Endothelial cell of umbilical vein (primary cell): ENCODE measurements around the gene ANGEL1. TPM values are rescaled to one million over a fixed set of nuclear protein-coding genes. Genes with fewer than 3 reads are reported as not detected.

Experiments used
- BruUV-seq: library from RNA; stranded (reverse); fragments of 400-500 nt; replicated peaks from 2 replicates; lab custom pipeline; 2021; lab: Mats Ljungman, UMichigan
- CTCF ChIA-PET: fragments of 300-600, 350-600 bp; sonication (Branson Sonifier 250); formaldehyde crosslinking; loops from one replicate; lab custom pipeline; 2021; ENCODE audit warnings: antibody characterized with exemption, inconsistent platforms; lab: Charles Lee
- POLR2A ChIA-PET: fragments of 300-600, 350-600 bp; sonication (Branson Sonifier 250); formaldehyde crosslinking; loops from one replicate; lab custom pipeline; 2021; ENCODE audit warnings: antibody characterized with exemption, inconsistent platforms; lab: Charles Lee
- DNase-seq: peaks from one replicate; pipeline ENCODE4 v3.0.0-alpha.2; 2011; ENCODE audit warnings: low read depth, low spot score
- FAIRE-seq: peaks from 2 replicates; lab custom pipeline; 2011; peaks lifted over from hg19 to GRCh38; lab: Jason Lieb, UNC
- H2AFZ ChIP-seq: 2 replicates; pipeline ENCODE4 v1.6.0; 2012; ENCODE audit warnings: low read depth, low read length, control low read depth, inconsistent platforms
- H3K27ac ChIP-seq: 2 replicates; pipeline ENCODE4 v1.5.1; 2011; ENCODE audit warnings: low read depth, mild to moderate bottlenecking, control low read depth, low read length, moderate library complexity; ENCODE audit not compliant: insufficient read depth
- H3K27me3 ChIP-seq, 2 experiments: 2 replicates each; pipeline versions ENCODE4 v1.6.0 to v1.6.1; 2011; ENCODE audit warnings: low read length in 2 of 2, mixed read lengths in 1 of 2; ENCODE audit not compliant: control insufficient read depth in 2 of 2, insufficient read depth in 2 of 2
- H3K36me3 ChIP-seq, 2 experiments: 2 replicates in 1 of 2; 3 replicates in 1 of 2; pipeline ENCODE4 v1.5.1; 2011; ENCODE audit warnings: low read length in 2 of 2, mild to moderate bottlenecking in 1 of 2, moderate library complexity in 1 of 2; ENCODE audit not compliant: control insufficient read depth in 2 of 2, insufficient read depth in 2 of 2; ENCODE audit errors: extremely low read depth in 1 of 2
- H3K4me1 ChIP-seq: 3 replicates; pipeline ENCODE4 v1.5.1; 2011; ENCODE audit warnings: mild to moderate bottlenecking, low read length; ENCODE audit not compliant: control insufficient read depth, insufficient read depth; ENCODE audit errors: extremely low read depth
- H3K4me2 ChIP-seq: 2 replicates; pipeline ENCODE4 v1.6.1; 2011; ENCODE audit warnings: low read length, control low read depth, mixed read lengths; ENCODE audit not compliant: insufficient read depth
- H3K4me3 ChIP-seq, 3 experiments: fragments of 200-600 bp in 1 of 3; sonication (generic), shearing (Covaris generic) in 1 of 3; replicated peaks in 1 of 3; 2 replicates each; pipeline ENCODE4 v1.5.1; 2011 to 2016; ENCODE audit warnings: control low read depth in 3 of 3, low read length in 3 of 3, mild to moderate bottlenecking in 2 of 3, inconsistent platforms in 1 of 3, low read depth in 1 of 3, moderate library complexity in 1 of 3; ENCODE audit not compliant: insufficient read depth in 1 of 3
- H3K79me2 ChIP-seq: 2 replicates; pipeline ENCODE4 v1.6.0; 2012; ENCODE audit warnings: low read length, inconsistent platforms; ENCODE audit not compliant: control insufficient read depth, insufficient read depth
- H3K9ac ChIP-seq: replicated peaks from 2 replicates; pipeline ENCODE3; 2011; ENCODE audit warnings: low read length, control low read depth; ENCODE audit not compliant: insufficient read depth; ENCODE audit errors: extremely low read depth
- H3K9me1 ChIP-seq: replicated peaks from 3 replicates; pipeline ENCODE4 v1.6.0; 2011; ENCODE audit warnings: mild to moderate bottlenecking, low read length; ENCODE audit not compliant: control insufficient read depth, insufficient read depth; ENCODE audit errors: extremely low read depth
- H3K9me3 ChIP-seq: replicated peaks from 2 replicates; pipeline ENCODE4 v1.5.1; 2012; ENCODE audit warnings: low read length, inconsistent platforms; ENCODE audit not compliant: control insufficient read depth, insufficient read depth
- H4K20me1 ChIP-seq: replicated peaks from 2 replicates; pipeline ENCODE3; 2011; ENCODE audit warnings: mild to moderate bottlenecking, low read length; ENCODE audit not compliant: control insufficient read depth, insufficient read depth; ENCODE audit errors: extremely low read depth
- CTCF ChIP-seq, 2 donors: IDR thresholded peaks; 1 replicate in 1 of 2; 2 replicates in 1 of 2; pipeline ENCODE4 v1.5.1; 2011; ENCODE audit warnings: low read length in 2 of 2, mild to moderate bottlenecking in 2 of 2, moderate library complexity in 2 of 2, control low read depth in 1 of 2, inconsistent platforms in 1 of 2, low read depth in 1 of 2; ENCODE audit not compliant: insufficient read depth in 1 of 2; ENCODE audit errors: extremely low read depth in 1 of 2
- EZH2 ChIP-seq: IDR thresholded peaks from 2 replicates; pipeline ENCODE4 v1.6.1; 2012; ENCODE audit warnings: borderline replicate concordance, low read depth, mild to moderate bottlenecking, moderate library complexity, low read length, inconsistent platforms; ENCODE audit not compliant: severe bottlenecking
- FOS ChIP-seq: IDR thresholded peaks from 2 replicates; pipeline ENCODE4 v1.6.1; 2011; ENCODE audit warnings: mild to moderate bottlenecking, low read length, moderate library complexity, borderline replicate concordance; ENCODE audit not compliant: insufficient read depth
- GATA2 ChIP-seq: IDR thresholded peaks from 2 replicates; pipeline ENCODE4 v1.7.0; 2011; ENCODE audit warnings: low read depth, mild to moderate bottlenecking, moderate library complexity, mixed read lengths, low read length; ENCODE audit not compliant: insufficient read length, insufficient read depth
- JUN ChIP-seq: IDR thresholded peaks from 2 replicates; pipeline ENCODE4 v1.6.1; 2011; ENCODE audit warnings: borderline replicate concordance, low read depth; ENCODE audit not compliant: insufficient read length, insufficient read depth
- MAX ChIP-seq: IDR thresholded peaks from 2 replicates; pipeline ENCODE4 v1.6.1; 2011; ENCODE audit not compliant: insufficient read depth, insufficient read length
- MYC ChIP-seq: IDR thresholded peaks from one replicate; pipeline ENCODE4 v1.6.1; 2011; ENCODE audit warnings: mild to moderate bottlenecking, low read depth, low read length
- POLR2A ChIP-seq: IDR thresholded peaks from 2 replicates; pipeline ENCODE4 v1.6.1; 2012; ENCODE audit warnings: low read depth, mild to moderate bottlenecking, control low read depth, low read length
- POLR2AphosphoS5 ChIP-seq: IDR thresholded peaks from 2 replicates; pipeline ENCODE4 v1.6.1; 2012; ENCODE audit warnings: low read depth, mild to moderate bottlenecking, control low read depth, low read length, moderate library complexity; ENCODE audit not compliant: insufficient read depth
- dilution Hi-C: fragments of 300-500 bp; cut with MboI; formaldehyde crosslinking; loops from one replicate; pipeline ENCODE4 v1.15.0; 2019; ENCODE audit warnings: low sequenced_read_pairs; ENCODE audit not compliant: extremely low pct_ligation_motif_present
- intact Hi-C: fragments of 100-400 bp; cut with micrococcal nuclease; formaldehyde crosslinking; loops from one replicate; pipeline ENCODE4 v1.10.0; 2022
- polyA plus RNA-seq, 4 experiments: library from polyadenylated mRNA; depleted of rRNA in 3 of 4; stranded (reverse) in 3 of 4; unstranded in 1 of 4; fragments of >200 nt; gene quantifications; 2 replicates each; pipeline versions ENCODE4 v1.2.1 to v1.2.3, GENCODE V29; 2011 to 2012; ENCODE audit warnings: missing spikeins in 1 of 4
- total RNA-seq: library from RNA; stranded (reverse); gene quantifications from 2 replicates; pipeline ENCODE4 v1.2.3, GENCODE V29; 2021

ANGEL1 gene
- total and polyA plus RNA-seq, 2 donors (not counting 3 experiments of a cell fraction or from before 2014, with no cell fraction given): 14.8 to 22.0 TPM

GRCh38 chr14:76760331-76761135, 52.1 kb downstream of the ANGEL1 start:
- H3K9ac ChIP-seq: peak overlapping the region; percentile 58
- peak overlapping the region; percentile 81 to 98 (median 90) for H3K4me3 ChIP-seq
- dilution Hi-C loops: no loop called here
- TSS peak; percentile 13 for BruUV-seq
- H3K9me1 ChIP-seq: no peaks in the 10 kb centered on the region
- ChIA-PET CTCF (interaction anchor here (1.2 to 4.0 kb wide), 4 partner anchors 13 to 51 kb away, joined by 5 to 26 read pairs (median 10); no protein-coding TSS in a partner anchor), POLR2A (no interaction called here)
- H3K79me2 ChIP-seq: peaks cover 10% of the 10 kb centered on the region
- DNase-seq (no peak), FAIRE-seq (no peak)
- H3K4me1 ChIP-seq: peaks cover 30% of the 10 kb centered on the region
- H2AFZ ChIP-seq: peak overlapping the region; percentile 100
- no peak overlapping the region for H3K27ac ChIP-seq
- H3K36me3 ChIP-seq: no peaks in the 10 kb centered on the region
- intact Hi-C loops: loop anchor here (1.0 to 5.0 kb wide), 4 partner anchors 40 to 197 kb away; no protein-coding TSS in a partner anchor
- H3K4me2 ChIP-seq: peak overlapping the region; percentile 92
- no peaks in the 10 kb centered on the region for H3K9me3 ChIP-seq
- peaks cover 2 to 6% of the 10 kb centered on the region in 2 experiments for H3K27me3 ChIP-seq
- no peaks in the 10 kb centered on the region for H4K20me1 ChIP-seq
- TF ChIP-seq MAX: no peak
- TF ChIP-seq JUN: no peak

GRCh38 chr14:76759589-76759988, 53.1 kb downstream of the ANGEL1 start:
- no peaks in the 10 kb centered on the region for H3K9me1 ChIP-seq
- peaks cover 2 to 6% of the 10 kb centered on the region in 2 experiments for H3K27me3 ChIP-seq
- no TSS peak for BruUV-seq
- ChIA-PET CTCF (interaction anchor here (1.5 to 4.0 kb wide), 2 partner anchors 25 to 49 kb away, joined by 7 to 26 read pairs; no protein-coding TSS in a partner anchor), POLR2A (no interaction called here)
- H3K27ac ChIP-seq: no peak overlapping the region
- H3K9me3 ChIP-seq: no peaks in the 10 kb centered on the region
- no peak for DNase-seq
- peak; percentile 31 for FAIRE-seq
- H3K9ac ChIP-seq: no peak overlapping the region
- no peaks in the 10 kb centered on the region for H3K36me3 ChIP-seq
- intact Hi-C loops: no loop called here
- H3K79me2 ChIP-seq: peaks cover 10% of the 10 kb centered on the region
- H3K4me1 ChIP-seq: peaks cover 28% of the 10 kb centered on the region
- H4K20me1 ChIP-seq: no peaks in the 10 kb centered on the region
- H3K4me2 ChIP-seq: no peak overlapping the region
- dilution Hi-C loops: no loop called here
- TF ChIP-seq FOS (no peak), MAX (no peak), GATA2 (no peak), POLR2A (no peak), POLR2AphosphoS5 (no peak), EZH2 (no peak), MYC (no peak), JUN (no peak), CTCF (IDR thresholded peaks at IDR 0.05; ENCODE audit: extremely low read depth in 1 of 2, insufficient read depth in 1 of 2, low read depth in 1 of 2, low read length in 2 of 2) (no peak)
- no peak overlapping the region for H3K4me3 ChIP-seq
- H2AFZ ChIP-seq: no peak overlapping the region
